Amniotic epithelial cell (primary cell): ENCODE data around the gene IL17B.

Experiments used
- DNase-seq: peaks from one replicate; pipeline ENCODE4 v3.0.0-alpha.2; 2010; ENCODE audit warnings: low read depth

The IL17B gene

DNA sequence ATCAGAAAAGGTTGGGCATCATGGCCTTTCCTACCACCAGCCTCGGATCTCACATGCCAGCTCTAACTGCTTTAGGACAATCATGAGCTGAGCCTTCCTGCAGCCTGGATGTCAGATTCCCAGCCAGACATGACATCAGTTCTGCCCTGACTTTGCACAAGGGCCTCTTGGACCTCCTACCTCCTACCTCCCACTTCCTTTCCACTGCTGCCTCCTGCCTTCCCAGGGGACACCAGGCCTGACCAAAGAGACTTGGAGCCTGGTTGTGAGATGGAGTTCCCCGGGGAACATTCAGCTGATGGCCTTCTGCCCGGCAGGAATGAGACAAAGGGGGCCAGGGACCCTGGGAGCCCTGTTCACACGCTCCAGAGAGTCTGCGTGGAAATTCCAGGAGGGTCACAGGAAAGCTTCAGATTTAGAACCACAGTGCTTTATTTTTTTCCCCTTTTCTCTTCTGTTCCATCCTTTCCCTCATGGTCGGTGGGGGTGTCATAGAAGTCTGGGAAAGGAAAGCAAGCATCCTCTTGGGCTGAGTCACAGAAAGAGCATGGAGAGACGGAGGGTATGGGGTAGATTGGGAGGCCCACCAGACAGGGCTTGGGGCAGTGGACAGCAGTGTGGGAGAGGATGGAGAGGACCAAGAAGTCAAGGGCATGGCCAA is 35.4 kb upstream of the IL17B start:
- DNase-seq = no peak

- no peak for DNase-seq
These were observed 34.6 kb upstream of the IL17B start for GRCh38 chr5:149413477-149414210.

- no peak for DNase-seq
These were observed 33.8 kb upstream of the IL17B start for GRCh38 chr5:149412783-149413476.

DNA sequence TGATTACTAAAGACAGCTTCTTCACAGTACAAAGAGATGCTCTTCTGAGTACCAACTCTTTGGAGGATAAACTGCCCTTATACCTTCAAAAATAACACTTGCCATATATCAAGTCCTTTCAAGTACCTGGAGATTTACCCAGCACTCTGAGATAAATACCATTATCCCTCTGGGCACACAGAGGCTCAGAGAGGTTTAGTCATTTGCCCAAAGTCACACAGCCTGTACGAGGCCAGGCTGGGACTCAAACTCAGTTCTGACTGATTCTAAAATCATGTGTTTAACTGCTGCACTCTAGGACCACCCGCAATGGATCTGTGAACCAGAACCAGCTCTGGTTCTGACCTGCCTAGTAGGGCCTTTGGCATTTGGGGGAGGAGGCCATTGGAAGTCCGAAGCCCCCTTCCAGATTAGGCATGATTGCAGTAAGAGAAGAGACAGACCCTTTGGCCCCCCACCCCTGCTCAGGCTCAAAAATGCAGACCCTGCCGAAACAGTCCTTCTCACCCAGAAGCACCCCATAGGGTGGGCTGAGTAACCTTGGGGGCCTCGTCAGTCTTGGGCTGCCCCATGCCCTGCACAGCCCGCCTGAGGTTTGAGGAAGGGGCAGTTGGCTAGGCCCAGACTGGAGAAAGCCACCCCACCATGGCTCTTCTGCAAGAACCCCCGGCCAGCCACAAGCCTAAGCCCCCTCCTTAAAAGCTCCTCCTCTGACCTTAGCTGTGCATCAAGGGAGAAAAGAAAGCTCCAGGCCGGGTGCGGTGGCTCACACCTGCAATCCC is 32.8 kb upstream of the IL17B start:
- no peak for DNase-seq

GRCh38 chr5:149410721-149411432 is 31.8 kb upstream of the IL17B start:
- DNase-seq = no peak

- no peak for DNase-seq
These were observed 31.0 kb upstream of the IL17B start for GRCh38 chr5:149410071-149410470.

DNA sequence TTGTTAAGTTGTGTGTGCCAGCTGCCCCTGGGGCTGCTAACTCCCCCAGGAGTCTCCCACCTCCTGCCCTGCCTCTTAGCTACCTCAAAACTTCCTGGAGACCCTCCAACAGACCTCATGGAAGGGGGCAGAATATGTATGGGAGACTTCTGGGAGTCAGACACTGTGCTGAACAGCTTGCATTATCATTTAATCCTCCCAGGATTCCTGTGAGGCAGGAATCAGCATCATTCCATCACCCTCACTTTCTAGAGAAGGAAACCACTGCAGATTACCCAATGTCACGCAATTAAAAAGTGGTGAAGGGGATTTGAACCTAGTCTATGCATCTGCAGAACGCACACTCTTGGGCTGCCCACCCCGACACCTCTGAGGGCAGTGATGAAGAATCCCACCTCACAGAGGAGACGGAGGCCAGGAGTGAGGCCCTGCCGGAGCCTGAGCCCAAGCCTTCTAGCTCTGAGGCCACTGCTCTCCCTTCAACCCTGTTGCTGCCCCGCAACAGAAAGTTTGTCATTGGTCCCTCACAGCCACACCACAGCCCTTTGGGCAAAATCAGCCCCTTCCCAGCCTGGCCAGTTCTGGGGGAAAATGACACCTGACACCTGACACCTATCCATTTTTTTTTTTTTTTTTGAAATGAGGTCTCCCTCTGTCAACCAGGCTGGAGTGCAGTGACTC is 30.3 kb upstream of the IL17B start:
- peak; percentile 65 for DNase-seq

DNA sequence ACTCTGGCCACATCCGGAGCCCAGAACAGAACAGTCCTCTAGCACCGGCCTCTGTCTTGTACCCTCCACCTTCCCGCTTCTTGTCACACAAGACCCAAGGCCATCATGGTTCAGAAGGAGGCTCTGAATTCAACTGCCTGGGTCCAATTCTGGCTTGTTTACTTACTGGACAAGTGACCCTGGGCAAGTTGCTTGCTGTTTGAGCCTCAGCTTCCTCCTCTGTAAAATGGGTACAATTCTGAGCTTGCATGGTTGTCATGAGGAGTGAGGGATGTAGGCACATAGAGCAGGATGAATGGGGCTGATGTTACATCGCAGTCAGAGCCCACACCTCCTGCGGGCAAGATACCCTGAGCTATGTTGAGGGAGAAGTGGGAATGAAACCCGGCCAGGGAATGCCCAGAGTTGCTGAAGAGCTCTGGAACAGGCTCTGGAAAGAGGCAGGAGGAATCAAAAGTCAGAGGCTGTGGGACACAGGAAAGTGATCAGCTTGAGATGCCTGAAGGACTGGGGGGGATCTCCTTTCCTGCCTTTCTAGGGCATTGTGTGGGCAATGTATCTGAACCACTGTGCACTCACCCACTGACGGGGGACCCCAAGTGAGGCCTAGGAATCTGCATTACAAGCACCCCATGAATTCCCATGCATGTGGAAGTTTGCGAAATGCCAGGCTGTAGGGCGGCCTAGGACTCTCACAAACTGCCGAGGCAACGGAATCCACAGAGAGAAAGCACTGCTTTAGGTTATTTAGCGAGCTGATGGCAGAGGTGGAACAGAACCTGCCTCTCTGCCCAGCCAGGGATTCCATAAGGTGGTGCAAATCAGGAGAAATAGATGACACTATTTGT is 29.4 kb upstream of the IL17B start:
- DNase-seq = no peak

DNA sequence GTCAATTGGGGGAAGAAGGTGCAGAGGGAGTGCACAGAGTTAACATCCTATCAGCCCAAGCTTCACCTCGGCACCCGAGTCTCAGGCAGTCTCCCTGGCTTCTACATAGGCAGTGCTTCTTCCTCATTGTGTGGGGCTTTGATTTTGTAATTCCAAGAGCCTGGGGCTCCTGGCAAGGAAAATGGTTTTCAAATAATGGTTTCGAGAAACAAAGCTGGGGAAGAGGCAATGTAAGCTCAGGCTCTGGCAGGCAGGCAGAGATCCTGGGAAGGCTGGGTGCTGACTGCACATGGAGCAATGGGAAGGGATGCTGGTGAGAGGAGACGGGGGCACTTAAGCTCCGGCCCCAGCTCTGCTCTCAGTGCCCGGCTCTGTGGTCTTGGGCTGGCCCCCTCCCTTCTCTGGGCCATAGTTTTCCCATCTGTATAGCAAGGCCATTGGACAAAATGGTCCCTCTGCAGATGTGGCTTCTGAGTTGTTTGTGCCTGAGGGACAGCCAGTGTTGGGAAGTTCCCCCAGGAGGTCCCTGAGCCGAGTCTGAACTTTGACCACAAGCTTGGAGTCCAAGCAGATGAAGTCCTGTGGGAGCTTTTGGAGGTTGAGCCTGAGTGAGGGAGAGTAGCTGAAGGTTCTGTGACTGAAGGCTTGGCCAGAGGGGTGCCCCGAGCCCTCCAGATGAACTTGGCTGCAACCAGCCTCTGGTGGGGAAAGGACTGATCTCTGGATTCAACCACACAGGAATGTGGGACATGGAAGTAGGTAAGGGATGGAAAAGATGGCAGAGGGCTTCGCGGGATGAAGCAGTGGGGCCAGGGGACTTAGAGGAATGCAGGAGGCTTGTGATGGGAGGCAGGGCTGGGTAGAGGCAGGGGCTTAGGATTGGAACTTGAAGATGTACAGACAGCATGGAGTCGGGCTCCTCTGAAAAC is 28.5 kb upstream of the IL17B start:
- no peak for DNase-seq

DNA sequence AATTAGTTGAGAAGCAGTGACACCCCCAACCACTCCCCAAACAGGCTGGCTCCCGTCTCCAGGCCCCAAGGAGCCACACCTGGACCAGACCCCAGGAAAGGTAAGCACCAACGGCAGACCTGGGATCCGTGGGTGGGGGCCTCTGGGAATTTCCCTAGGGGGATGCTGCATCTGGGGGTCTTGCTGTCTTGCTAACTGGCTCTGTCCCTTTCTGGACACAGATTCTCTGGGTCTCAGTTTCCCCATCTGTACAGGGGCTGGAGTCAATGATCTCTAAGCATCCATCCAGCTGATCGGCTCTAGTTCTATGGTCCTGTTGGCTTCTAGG is 27.9 kb upstream of the IL17B start:
- no peak for DNase-seq

DNA sequence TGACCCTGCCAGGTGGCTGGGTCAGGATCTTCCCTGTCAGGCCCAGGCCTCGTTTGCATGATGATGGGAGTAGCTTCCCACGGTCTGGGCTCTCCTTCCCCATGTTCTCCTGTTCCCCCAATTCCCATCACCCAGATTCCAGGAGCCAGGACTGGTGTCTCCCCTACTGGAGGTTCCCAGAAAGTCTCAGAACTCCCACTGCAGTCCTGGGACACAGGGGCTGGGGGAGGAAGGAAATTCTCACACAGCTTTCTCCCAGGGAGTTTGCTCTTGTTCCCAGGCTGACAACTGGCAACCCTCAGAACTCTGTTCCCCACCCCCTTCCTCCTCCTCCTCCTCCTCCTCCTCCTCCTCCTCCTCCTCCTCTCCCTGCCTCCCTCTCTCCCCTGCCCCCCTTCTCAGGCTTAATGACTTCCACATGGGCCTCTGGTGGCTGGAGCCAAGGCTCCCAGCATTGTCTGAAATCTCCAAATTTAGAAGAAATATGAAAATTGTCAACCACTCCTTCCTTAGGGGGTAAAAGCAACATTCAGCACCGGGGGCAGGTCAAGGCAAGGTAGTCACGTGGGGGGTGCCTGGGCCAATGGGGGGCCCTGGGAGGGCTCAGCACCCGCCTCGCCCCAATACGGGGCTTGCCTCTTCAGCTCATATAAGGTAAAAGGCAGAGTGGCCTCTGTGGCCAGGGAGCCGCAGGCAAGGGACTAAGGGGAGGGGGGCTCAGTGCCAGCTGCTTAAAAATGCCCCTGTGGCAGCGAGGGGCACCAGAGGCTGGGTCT is 27.3 kb upstream of the IL17B start:
- DNase-seq = peak; percentile 62

- no peak for DNase-seq
These were observed 26.6 kb upstream of the IL17B start for GRCh38 chr5:149405550-149406202.

GRCh38 chr5:149404746-149405549 is 25.9 kb upstream of the IL17B start:
- peak; percentile 86 for DNase-seq

DNA sequence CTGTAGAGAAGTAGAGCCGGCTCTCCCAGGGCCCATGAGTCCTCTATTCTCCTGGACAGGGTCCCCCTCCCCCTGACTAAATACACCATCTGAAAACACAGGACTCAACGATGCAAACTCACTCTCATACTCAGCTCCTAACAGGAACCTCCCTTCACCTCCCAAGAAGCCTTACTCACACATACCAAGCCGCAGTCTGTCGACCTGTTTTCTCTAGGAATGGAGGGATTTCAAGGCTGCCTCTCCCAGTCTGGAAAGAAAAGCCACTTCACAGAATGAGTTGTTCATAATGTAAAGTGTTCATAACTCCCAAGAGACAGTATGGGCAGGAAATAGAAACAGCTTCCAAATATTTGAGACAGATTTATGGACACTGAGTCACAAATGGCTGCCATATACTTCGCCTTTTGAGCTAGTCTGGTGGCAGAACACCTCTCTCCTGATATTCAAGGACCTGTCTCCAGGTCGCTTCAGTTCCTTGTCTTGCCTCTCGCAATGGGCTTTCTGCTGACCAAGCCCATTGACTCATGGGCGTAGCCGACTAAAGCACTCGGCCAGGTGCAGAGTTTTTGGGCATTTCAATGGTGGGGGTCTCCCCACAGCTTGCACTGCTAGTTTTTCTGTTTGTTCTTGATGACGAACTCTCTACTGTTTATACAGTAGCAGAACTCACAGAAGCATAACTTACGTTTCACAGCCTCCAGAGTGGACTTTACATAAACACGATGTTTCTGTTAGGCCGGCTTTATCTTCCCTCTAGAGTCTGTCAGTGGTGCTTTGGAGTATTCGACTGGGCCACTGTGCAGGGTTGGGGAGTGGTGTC is 25.0 kb upstream of the IL17B start:
- peak; percentile 96 for DNase-seq

DNA sequence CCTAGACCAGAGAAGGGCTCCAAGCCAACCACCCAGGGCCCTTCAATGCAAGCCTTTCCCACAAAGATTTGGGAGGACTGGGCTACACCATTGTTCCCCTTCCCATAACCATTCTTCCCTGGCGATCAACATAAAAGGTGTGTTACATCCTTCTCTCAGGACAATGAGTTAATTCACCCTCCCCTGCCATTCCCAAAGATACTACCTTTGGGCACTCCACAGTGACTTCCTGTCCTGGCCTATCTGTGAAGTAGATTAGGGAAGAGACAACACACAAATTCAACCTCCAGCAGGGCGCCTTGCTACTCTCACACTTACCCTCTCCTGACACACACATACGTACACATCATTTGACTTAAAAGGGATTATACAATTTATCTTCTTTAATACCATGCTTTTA is 23.2 kb upstream of the IL17B start:
- DNase-seq = no peak

- DNase-seq = no peak
These were observed 22.0 kb upstream of the IL17B start for GRCh38 chr5:149401051-149401450.
